Measurements from ENCODE around the gene METTL14.

The METTL14 gene

GRCh38 chr4:118758293-118758692 is 73.1 kb downstream of the METTL14 start:
- no peak for DNase-seq

- DNase-seq = no peak
These were observed 74.3 kb downstream of the METTL14 start for GRCh38 chr4:118759481-118759880.

GRCh38 chr4:118760092-118760491 is 74.9 kb downstream of the METTL14 start:
- DNase-seq = no peak

GRCh38 chr4:118760493-118760892 is 75.3 kb downstream of the METTL14 start:
- DNase-seq = no peak

GRCh38 chr4:118761397-118762016 is 76.3 kb downstream of the METTL14 start:
- DNase-seq = no peak

- no peak for DNase-seq
These were observed 77.0 kb downstream of the METTL14 start for GRCh38 chr4:118762155-118762554.

- no peak for DNase-seq
These were observed 77.7 kb downstream of the METTL14 start for GRCh38 chr4:118762730-118763477.
